GM12878 (cell line): ENCODE results near the gene BACE2.

Source experiments
- ATF3 ChIP-seq: IDR thresholded peaks from 2 replicates; pipeline ENCODE4 v1.6.1; 2011; ENCODE audit warnings: low read depth, mild to moderate bottlenecking, low read length, moderate library complexity, borderline replicate concordance; ENCODE audit errors: extremely low read depth
- BRCA1 ChIP-seq: IDR thresholded peaks from 2 replicates; pipeline ENCODE4 v1.6.1; 2011; ENCODE audit warnings: low read depth, low read length, improper control_type of control experiment
- CTCF ChIP-seq, 3 experiments: IDR thresholded peaks in 2 of 3; conservative IDR thresholded peaks in 1 of 3; 2 replicates each; pipeline ENCODE4 v1.5.1; 2011; ENCODE audit warnings: low read depth in 3 of 3, low read length in 3 of 3, mild to moderate bottlenecking in 3 of 3, control low read depth in 2 of 3, moderate library complexity in 2 of 3, inconsistent platforms in 1 of 3, mixed read lengths in 1 of 3; ENCODE audit not compliant: control insufficient read depth in 2 of 3, insufficient read depth in 1 of 3; ENCODE audit errors: extremely low read depth in 1 of 3
- POLR2AphosphoS5 ChIP-seq: IDR thresholded peaks from 2 replicates; pipeline ENCODE4 v1.6.1; 2011; ENCODE audit warnings: mild to moderate bottlenecking, low read length, inconsistent platforms
- SPI1 ChIP-seq: IDR thresholded peaks from 2 replicates; pipeline ENCODE4 v1.6.1; 2011; ENCODE audit warnings: low read depth, mild to moderate bottlenecking, low read length, moderate library complexity, borderline replicate concordance; ENCODE audit not compliant: insufficient read depth

GRCh38 chr21:41168391-41169257 is 664 bp downstream of the BACE2 start:
- no peak for TF ChIP-seq BRCA1
- no peak for TF ChIP-seq POLR2AphosphoS5
- TF ChIP-seq CTCF (IDR thresholded peaks at IDR 0.05 in 2 of 3, conservative IDR thresholded peaks at IDR 0.05 in 1 of 3; ENCODE audit: control insufficient read depth in 2 of 3, extremely low read depth in 1 of 3, insufficient read depth in 1 of 3, low read depth in 3 of 3, low read length in 3 of 3) = no peak
- TF ChIP-seq SPI1 = no peak
- TF ChIP-seq ATF3 = no peak
